Measurements from ENCODE around the gene CSF1R.
"Not testable (repeated sequence)": the region's sequence is repeated elsewhere in the genome, so short reads cannot be mapped to it uniquely, and the experiment has no call there.

Gene CSF1R

GRCh38 chr5:150103678-150104549, 17.6 kb upstream of the CSF1R start:
- no peak for DNase-seq

- DNase-seq, result no peak
Measured at GRCh38 chr5:150101023-150101422, 14.7 kb upstream of the CSF1R start.

- no peak for DNase-seq
Measured at GRCh38 chr5:150097152-150097551, 10.8 kb upstream of the CSF1R start.

- no peak for DNase-seq
Measured at GRCh38 chr5:150092159-150092787, 5.9 kb upstream of the CSF1R start.

DNA sequence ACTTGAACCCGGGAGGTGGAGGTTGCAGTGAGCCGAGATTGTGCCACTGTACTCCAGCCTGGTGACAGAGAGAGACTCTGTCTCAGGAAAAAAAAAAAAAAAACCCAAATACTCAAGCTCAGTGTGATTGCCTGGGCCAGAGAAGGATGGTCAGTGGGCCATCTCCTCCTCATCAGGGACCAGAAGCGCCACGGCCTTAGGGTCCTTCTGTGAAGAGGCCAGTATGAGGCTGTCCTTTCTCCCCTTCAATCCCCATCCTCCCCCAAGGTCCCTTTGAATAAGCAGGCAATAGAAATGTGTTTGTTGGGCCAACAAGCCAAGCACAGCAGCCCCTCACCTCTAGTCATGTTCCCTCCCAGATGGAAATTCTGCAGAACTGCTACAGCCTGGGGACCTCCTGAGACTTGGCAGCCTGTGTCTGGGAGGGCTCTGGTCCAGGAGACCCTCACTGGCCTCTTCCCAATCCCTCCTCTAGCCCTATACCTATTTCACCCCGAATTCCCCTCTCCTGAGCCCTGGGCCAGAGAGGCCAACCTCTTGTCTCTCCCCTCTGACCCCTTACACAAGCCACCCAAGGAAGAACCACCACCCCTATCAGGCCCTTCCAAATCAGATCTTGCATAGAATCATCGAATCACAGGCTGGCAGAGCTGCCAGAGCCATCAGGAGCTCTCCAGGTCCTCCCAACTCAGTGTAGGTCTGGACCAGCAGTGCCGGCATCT, 1.0 kb downstream of the CSF1R start:
- no peak for DNase-seq

- DNase-seq, result not testable (repeated sequence)
Measured at GRCh38 chr5:150084754-150085153, 1.6 kb downstream of the CSF1R start.

DNA sequence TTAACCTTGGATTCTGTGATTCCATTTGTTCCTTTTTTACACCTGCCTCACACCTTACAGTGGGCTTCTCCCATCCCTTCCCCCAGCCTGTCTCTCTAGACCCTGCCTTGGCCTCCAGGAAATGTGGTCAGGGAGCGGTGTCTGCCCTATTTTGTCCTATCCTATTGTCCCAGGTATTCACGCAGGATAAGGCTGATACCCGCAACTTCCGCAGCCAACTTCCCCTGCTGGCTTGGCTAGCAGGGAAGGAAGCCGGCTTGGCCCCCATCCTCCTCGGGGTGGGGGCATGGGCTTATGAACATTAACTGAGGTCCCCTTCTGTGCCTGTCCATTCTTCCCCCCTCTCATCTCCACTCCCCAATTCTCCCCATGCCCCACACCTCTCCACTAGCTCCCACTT, 3.5 kb downstream of the CSF1R start:
- DNase-seq, result no peak

DNA sequence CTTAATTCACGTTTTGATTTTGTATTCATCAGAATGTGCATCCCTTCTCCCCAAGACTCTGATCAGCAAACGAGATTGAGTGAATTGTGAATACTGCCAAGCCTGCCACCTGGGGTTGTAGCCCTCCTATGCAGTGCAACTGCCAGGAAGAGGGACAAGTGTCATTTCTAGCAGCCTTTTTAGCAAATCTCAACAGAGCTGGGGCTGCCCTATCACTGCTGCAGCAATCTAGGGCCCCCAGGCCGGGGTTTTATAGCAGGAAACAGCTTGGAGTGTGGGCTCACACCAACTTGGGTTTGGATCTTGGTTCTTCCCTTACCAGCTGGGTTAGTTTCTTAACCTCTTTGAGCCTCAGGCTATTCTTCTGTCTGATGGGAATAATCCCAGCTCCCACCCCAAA, 4.0 kb downstream of the CSF1R start:
- no peak for DNase-seq

DNA sequence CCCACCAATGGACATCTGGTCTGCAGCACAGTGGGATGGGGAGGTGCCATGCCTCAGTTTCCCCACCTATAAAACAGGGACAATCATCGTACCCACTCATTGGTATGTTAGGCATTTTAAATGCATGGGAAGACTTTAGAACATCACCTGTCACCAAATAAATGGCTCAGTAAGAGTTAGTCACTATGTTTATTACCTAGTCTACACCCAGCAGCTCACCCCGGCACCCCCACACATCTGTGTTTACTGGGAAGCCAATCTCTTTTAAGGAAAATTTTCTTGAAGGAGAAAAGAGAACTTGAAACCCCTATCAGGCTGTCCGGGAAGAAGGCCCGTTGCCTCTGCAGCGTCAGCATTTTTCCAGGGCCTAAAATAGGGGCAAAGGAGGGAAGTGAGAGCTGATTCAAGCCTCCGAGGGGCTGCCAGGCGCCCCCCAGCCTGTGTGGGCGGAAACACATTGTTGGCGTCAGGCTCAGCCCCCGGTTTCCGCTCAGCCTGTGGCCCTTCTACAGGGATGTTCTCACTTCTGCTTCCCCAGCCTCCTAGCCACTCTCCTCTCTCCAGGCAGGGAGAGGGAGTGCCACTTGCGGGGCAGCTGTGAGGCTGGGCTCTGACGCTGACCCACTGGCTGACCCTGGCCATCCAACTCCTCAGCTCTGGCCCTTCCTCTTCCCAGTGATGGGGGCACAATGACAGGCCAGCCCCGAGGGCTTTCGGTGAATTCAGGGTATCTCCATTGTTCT, 4.6 kb downstream of the CSF1R start:
- no peak for DNase-seq

- no peak for DNase-seq
Measured at GRCh38 chr5:150080696-150081435, 5.5 kb downstream of the CSF1R start.

DNA sequence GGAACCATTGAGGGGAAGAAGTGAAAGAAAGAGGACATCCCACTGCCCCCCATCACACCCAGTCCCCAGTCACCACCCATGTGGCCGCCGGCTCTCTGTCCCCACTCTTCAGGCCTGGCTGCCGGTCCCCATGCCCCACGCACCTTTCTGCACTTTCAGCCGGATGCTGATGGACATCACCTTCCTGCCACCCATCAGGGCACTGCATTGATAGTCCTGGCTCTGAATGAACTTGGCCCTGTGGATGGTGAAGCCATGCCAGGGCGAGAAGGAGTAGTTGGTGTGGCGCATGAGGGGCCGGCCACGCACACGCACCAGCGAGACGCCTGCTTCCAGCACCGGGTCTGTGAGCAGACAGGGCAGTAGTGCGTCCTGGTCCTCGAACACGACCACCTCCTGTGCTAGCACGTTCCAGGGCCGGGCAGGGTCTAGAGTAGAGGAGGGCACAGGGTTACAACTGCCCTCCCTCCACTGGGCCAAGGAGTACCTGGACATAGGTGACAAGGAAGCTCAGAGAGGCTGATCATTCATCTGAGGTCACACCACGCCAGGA, 6.4 kb downstream of the CSF1R start:
- DNase-seq, result no peak

- DNase-seq, result no peak
Measured at GRCh38 chr5:150078802-150079689, 7.3 kb downstream of the CSF1R start.

DNA sequence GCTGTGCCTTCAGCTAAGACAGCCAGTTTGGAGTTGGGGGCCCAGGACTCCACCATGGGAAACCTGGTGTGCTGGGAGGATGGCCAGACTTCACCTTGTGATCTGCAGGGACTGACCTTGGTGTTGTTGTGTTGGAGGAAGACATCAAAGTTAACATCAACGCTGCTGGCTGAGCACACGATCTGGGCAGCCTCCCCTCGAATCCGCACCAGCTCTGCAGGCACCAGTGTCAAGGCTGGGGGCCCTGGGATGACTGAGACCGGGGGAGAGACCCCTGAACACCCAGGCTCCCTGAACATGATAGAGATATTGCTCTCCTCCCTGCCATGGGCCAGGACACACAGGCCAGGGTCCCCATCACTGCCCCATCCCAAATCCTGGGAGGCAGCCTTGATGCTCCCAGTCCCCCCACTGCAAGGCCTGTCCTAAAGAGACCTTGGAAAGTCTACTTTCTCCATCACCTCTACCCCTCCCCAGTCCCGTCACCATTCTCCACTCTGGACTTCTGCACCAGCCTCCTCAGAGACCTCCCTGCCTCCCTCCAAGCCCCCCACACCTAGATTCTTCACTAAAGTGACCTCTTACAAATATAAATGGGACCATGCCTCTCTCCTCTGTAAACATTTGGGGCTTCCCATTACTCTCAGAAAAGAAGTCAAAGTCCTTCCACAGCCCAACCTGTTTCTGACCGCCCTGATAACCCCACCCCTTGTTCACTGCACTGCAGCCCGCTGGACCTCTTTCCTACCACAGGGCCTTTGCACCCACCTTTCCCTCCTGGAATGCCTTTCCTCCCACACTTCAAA, 8.2 kb downstream of the CSF1R start:
- no peak for DNase-seq

DNA sequence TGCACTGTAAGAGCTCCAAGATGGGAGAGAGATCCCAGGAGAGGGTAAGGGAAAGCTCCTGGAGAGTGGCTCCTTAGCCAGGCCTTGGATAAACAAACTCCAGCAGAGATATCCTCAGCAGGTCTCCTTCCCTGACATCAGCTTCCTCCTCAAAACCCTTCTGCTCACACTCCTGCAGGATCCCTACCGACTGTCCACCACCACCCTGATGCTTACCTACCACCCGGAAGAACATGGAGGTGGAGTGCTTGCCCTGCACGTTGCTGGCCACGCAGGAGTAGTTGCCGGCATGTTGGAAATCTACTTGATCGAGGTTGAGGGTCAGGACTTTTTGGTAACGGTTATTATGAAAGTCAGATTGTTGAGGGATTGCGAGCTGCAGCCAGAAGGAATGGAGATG, 9.3 kb downstream of the CSF1R start:
- no peak for DNase-seq

DNA sequence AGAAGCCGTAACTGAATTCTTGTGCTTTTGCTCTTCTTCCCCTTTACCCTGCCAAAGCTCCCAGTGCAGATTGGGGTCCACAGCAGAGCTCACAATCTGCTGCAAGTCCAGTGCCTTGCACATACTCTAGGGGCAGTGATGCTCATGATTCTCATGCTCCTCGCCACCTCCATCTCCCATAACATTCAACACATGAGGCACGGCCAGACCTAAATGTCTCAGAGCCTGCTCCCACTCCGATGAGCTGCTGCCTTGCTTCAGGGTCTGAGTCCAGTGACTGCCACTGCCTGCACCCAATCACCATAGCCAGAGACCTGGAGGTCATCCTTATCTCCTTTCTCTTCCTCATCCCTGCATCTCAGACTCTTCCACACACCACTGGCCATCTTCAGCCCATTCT, 10.5 kb downstream of the CSF1R start:
- no peak for DNase-seq

DNA sequence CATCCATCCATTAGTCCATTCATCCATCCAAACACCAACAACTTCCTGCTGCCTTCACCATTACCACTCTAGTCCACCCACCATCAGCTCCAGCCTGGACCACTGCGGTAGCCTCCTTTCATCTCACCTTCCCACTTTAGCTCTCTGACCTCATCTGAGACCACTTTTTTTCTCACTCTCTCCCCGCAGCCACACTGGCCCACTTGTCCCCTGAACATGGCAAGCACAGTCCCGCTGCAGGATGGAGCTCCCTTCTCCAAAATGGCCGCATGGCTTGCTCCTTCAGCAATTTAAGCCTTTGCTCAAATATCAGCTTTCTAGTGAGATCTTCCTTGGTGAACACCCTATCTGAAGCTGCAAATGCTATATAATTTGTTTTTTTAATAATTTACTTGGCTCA, 11.1 kb downstream of the CSF1R start:
- DNase-seq, result no peak

DNA sequence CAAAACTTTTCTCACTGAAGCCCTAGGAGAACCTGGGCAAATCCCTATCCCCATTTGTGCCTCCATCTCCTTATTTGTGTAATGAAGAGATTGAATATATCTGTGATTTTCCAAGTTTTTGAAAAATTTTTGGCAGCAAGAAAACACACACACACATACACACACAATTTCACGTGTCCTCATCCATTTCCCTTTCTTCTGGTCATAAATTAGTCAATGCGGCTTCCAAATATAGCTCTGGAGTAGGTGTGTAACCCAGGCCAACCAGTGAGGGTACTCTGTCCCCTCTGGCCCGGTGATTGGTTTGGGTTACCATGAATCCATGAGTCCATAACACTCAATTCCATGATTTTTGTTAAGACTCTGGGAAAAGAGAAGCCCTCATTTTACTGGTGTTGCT, 12.7 kb downstream of the CSF1R start:
- no peak for DNase-seq

GRCh38 chr5:150073086-150073625, 13.2 kb downstream of the CSF1R start:
- no peak for DNase-seq

DNA sequence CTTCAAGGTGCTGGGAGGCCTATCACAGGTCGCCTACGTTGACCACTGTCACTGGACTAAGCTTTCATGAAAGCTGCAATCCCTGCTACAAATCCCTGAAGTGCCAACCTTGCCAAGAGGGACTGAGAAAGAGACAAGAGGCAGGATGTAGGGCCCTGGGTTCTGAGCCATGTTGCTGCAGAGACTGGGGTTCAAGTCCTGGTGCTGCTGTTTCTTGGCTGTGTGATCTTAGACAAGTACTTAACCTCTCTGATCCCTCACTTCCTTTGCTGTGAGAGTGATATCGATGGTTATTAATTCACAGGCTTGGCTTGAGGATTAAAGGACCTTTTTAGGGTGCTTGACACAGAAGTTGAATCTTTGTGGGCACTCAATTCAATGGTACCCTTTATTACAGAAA, 15.5 kb downstream of the CSF1R start:
- no peak for DNase-seq
